Medulla oblongata (tissue), 1 donor: ENCODE results near the gene TAC4.
A peak's percentile ranks its signal among the peaks of the same experiment; 100 is the strongest.

Experiments
- DNase-seq: peaks from one replicate; pipeline ENCODE4 v3.0.0-alpha.2; 2015; ENCODE audit errors: extremely low spot score

TAC4 gene

GRCh38 chr17:49814781-49815529, 32.9 kb downstream of the TAC4 start:
- DNase-seq, result peak; percentile 54

- DNase-seq, result no peak
These were observed 38.8 kb downstream of the TAC4 start for GRCh38 chr17:49809056-49809455.

- DNase-seq, result no peak
These were observed 49.1 kb downstream of the TAC4 start for GRCh38 chr17:49798738-49799137.

- DNase-seq, result no peak
These were observed 49.7 kb downstream of the TAC4 start for GRCh38 chr17:49798182-49798581.

- DNase-seq, result no peak
These were observed 52.5 kb downstream of the TAC4 start for GRCh38 chr17:49795372-49795771.

- no peak for DNase-seq
These were observed 54.6 kb downstream of the TAC4 start for GRCh38 chr17:49793309-49793708.

- DNase-seq, result no peak
These were observed 58.7 kb downstream of the TAC4 start for GRCh38 chr17:49789243-49789578.

- peak; percentile 100 for DNase-seq
These were observed 59.2 kb downstream of the TAC4 start, which contains the start of gene KAT7 for GRCh38 chr17:49788478-49789242. Gene KAT7 (plus strand): TSS chr17:49788681. CDS start chr17:49788835, 154 bp downstream.
